ENCODE measurements around the gene VANGL2. TPM values are rescaled to one million over a fixed set of nuclear protein-coding genes. Genes with fewer than 3 reads are reported as not detected.

VANGL2 gene
- 0.69 to 1.0 TPM (median 0.93 TPM) in 5 replicates for total RNA-seq (2022; extraction: Qiagen RNA extraction)

DNA sequence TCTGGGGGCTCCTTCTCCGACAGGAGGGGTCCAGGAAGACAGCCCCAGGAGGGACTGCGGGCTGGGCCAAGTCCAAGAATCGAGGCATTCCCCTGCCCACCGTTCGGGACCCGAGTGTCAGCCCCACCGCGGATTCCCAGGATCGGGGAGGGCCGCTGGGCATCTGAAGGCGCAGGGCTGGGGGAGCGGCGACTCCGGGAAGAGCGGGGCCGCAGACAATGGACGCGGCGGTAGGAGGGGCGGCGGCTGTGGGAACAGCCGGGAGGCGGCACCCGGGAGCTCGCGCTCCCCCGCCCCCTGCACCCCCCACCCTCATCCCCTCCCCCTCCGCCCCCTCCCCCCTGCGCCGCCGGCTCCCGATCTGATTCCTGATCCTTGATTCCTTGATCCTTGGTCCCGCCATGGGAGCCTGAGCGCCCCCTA lies at the start of gene VANGL2:
Gene VANGL2, plus strand, starts transcription at position 342 of the 423 bp plus-strand sequence. CDS start 15,274 bp downstream, outside the sequence.

DNA sequence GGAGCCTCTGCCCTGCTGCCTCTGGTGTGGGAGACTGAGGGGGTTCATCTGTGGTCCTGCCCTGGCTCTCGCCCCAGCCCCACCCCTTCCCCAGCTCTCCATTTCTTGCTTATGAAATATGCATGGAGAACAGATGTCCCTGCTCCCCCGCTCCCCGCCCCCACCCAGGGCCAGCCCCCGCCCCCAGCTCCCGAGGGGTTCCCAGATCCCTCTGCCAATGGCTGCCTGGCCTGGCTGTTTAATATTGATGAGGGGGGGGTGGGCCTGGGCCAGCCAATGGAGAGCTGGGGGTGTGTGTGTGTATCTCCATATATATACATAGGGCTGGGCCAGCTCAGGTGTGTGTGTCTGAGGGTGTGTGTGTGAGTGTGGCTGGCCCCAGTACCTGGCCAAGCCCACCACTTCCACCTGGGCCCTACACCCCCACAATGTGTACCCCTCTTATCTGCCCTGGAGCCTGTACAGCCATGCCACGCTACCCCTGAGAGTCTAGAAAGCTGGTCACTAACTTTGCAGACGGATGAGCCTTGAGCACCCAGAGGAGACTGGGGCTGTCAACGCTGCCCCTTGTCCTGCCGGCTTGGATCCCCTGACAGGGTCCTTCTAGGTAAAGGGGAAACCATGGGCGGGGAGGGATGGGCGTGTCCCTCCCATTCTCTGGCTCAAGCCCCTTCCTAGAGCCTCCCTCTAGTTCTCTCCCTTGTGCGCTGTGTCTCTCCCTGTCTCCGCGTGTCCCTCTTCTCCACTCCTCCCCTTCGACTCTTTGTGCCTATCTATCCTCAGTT lies 33.4 kb upstream of the VANGL2 start, which contains the start of gene NHLH1:
Gene NHLH1, plus strand, starts transcription at position 341 of the 785 bp plus-strand sequence. CDS start 3,661 bp downstream, outside the sequence.

Other genes with a start within 250 kb of the VANGL2 start
- gene ATP1A4, start 249.0 kb upstream of the VANGL2 start, total RNA-seq (2022; extraction: Qiagen RNA extraction), result not detected in 5 replicates
- gene CASQ1, start 210.0 kb upstream of the VANGL2 start, total RNA-seq (2022; extraction: Qiagen RNA extraction), result not detected in 5 replicates
- 180 to 213 TPM (median 195 TPM) in 5 replicates for gene PEA15, start 195.2 kb upstream of the VANGL2 start, total RNA-seq (2022; extraction: Qiagen RNA extraction)
- gene DCAF8, start 138.0 kb upstream of the VANGL2 start, total RNA-seq (2022; extraction: Qiagen RNA extraction), result 44.4 to 56.1 TPM (median 53.8 TPM) in 5 replicates
- 20.8 to 27.6 TPM (median 23.3 TPM) in 5 replicates for gene PEX19, start 115.4 kb upstream of the VANGL2 start, total RNA-seq (2022; extraction: Qiagen RNA extraction)
- gene COPA, start 57.3 kb upstream of the VANGL2 start, total RNA-seq (2022; extraction: Qiagen RNA extraction), result 79.1 to 100 TPM (median 84.0 TPM) in 5 replicates
- 40.9 to 48.5 TPM (median 47.4 TPM) in 5 replicates for gene NCSTN, start 57.2 kb upstream of the VANGL2 start, total RNA-seq (2022; extraction: Qiagen RNA extraction)
- gene NHLH1, start 33.5 kb upstream of the VANGL2 start, total RNA-seq (2022; extraction: Qiagen RNA extraction), result 0.23 to 0.74 TPM (median 0.37 TPM) in 5 replicates
- gene SLAMF6, start 122.7 kb downstream of the VANGL2 start, total RNA-seq (2022; extraction: Qiagen RNA extraction), result not detected in 5 replicates
- gene CD84, start 178.9 kb downstream of the VANGL2 start, total RNA-seq (2022; extraction: Qiagen RNA extraction), result not detected in 5 replicates
- not detected in 5 replicates for gene SLAMF1, start 246.5 kb downstream of the VANGL2 start, total RNA-seq (2022; extraction: Qiagen RNA extraction)

All from A549 treated with CORT108297 at 1 μM for 4 hours (cell line).